AG10803 (cell line): ENCODE measurements around the gene INPP5D.
"Not testable (repeated sequence)": the region's sequence is repeated elsewhere in the genome, so short reads cannot be mapped to it uniquely, and the experiment has no call there.

Experiments
- DNase-seq: peaks from one replicate; pipeline ENCODE4 v3.0.0; 2010; ENCODE audit warnings: low read depth
- H3K4me3 ChIP-seq: 2 replicates; pipeline ENCODE4 v1.5.1; 2011; ENCODE audit warnings: mild to moderate bottlenecking, low read length, control low read depth
- CTCF ChIP-seq: conservative IDR thresholded peaks from 2 replicates; pipeline ENCODE4 v1.5.1; 2011; ENCODE audit warnings: mild to moderate bottlenecking, low read length, control low read depth, inconsistent platforms

INPP5D gene

DNA sequence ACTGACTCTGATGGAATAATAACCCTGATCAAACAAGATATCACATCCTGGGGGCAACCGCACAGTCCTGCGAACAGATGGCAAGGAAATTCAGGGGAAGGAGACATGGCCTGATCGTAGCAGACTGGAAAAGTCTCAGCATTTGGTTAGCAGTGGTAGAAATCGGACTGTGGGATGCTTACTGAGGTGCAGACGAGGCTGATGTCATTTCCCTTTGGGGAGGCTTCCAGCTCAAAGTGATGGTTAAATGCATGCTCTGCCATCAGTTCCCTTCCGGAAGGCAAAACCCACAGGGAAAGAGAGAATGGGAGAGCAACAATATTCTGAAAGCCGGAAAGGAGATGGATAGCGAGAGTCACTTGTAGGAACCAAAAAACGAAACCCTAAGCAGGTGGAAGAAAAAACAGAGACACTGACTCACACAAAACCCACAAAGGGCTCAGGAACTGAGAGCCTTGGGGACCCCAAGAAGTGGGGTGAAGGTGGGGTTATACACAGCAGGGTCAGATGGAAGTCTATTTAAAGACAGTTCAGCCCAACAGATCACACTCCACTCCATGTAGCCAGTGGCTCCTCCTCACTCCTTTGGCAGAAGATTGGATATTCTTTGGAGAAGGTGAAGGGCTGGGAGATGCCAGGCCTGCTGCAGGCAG lies 93.1 kb downstream of the INPP5D start:
- no peak overlapping the region for H3K4me3 ChIP-seq
- DNase-seq = no peak
- no peak for TF ChIP-seq CTCF

- H3K4me3 ChIP-seq = no peak overlapping the region
- DNase-seq = no peak
- no peak for TF ChIP-seq CTCF
Measured at GRCh38 chr2:233156001-233156400, 95.9 kb downstream of the INPP5D start.

GRCh38 chr2:233156461-233156860 lies 96.3 kb downstream of the INPP5D start:
- H3K4me3 ChIP-seq, DNase-seq: not testable (repeated sequence)

DNA sequence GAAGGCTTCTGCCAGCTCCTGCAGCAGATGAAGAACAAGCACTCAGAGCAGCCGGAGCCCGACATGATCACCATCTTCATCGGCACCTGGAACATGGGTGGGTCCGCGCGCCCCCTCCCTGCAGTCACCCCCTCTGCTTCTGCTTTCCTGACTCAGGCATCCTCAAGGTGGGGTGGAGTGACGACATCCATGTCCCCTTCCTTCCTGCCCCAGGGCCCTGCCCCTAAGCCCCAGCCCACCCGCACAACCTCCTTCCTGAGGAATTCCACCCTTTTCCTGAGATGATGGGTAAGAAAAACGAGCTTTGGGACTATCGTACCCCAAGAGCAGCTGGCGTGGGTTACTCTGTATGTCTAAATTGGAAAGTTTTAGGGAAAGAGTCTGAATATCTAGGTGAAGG lies 101.6 kb downstream of the INPP5D start:
- no peak overlapping the region for H3K4me3 ChIP-seq
- TF ChIP-seq CTCF = no peak
- no peak for DNase-seq

- DNase-seq = no peak
- H3K4me3 ChIP-seq = no peak overlapping the region
- no peak for TF ChIP-seq CTCF
Measured at GRCh38 chr2:233162770-233163169, 102.6 kb downstream of the INPP5D start.

DNA sequence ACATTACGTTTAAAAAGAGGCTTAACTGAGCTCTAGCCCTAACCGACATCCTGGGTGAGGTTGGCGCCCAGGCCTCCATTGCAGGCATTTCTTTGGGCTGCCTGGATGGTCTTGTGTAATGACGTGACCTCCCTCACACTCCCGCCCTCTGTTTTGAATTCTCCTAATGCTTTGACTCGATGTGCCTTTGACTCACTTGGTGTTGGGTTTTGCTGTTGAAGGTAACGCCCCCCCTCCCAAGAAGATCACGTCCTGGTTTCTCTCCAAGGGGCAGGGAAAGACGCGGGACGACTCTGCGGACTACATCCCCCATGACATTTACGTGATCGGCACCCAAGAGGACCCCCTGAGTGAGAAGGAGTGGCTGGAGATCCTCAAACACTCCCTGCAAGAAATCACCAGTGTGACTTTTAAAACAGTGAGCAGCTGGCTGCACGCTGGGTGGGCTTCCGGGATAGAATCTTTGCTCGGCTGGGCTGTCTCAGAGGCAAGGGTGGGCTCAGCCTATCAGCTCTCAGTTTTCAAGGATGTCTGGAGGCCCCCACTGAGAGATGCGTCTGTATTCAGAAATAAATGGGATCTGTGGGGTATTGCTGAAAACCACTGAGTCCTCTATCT lies 103.5 kb downstream of the INPP5D start:
- no peak for TF ChIP-seq CTCF
- DNase-seq = no peak
- no peak overlapping the region for H3K4me3 ChIP-seq

GRCh38 chr2:233164128-233164635 lies 104.0 kb downstream of the INPP5D start:
- TF ChIP-seq CTCF = no peak
- H3K4me3 ChIP-seq = no peak overlapping the region
- DNase-seq = no peak
